ENCODE results near the gene CYB5B. TPM values are rescaled to one million over a fixed set of nuclear protein-coding genes. Genes with fewer than 3 reads are reported as not detected.

The CYB5B gene
- total and polyA plus RNA-seq, 2 experiments from 2014 or later, result 60.5 to 116 TPM

GRCh38 chr16:69467531-69468204, 43.2 kb downstream of the CYB5B start:
- Histone ChIP-seq H3K27me3 (no peaks in the 10 kb centered on the region), H3K4me1 (ENCODE audit: insufficient read depth) (peaks cover 15% of the 10 kb centered on the region), H3K27ac (no peak overlapping the region), H3K79me2 (no peaks in the 10 kb centered on the region), H3K9me2 (replicated peaks; ENCODE audit: insufficient read depth) (no peaks in the 10 kb centered on the region), H3K36me3 (replicated peaks; ENCODE audit: insufficient read depth, low read depth) (no peaks in the 10 kb centered on the region), H4K20me1 (ENCODE audit: insufficient read depth, poor library complexity, severe bottlenecking) (no peaks in the 10 kb centered on the region), H3K4me2 (no peak overlapping the region), H3K4me3 (no peak overlapping the region), H2AFZ (no peak overlapping the region), H3K9me3 (ENCODE audit: low read depth) (no peaks in the 10 kb centered on the region)
- TF ChIP-seq EZH2phosphoT487 (IDR thresholded peaks at IDR 0.05; ENCODE audit: low read depth, severe bottlenecking, unreplicated experiment) (no peak), CTCF (IDR thresholded peaks at IDR 0.05; ENCODE audit: poor library complexity) (no peak)
- DNase-seq (ENCODE audit: low spot score), result no peak
- 92% methylated on average over 8 of the region's 8 CpGs for WGBS (ENCODE audit: low lambda C conversion rate, missing lambda C conversion rate)

DNA sequence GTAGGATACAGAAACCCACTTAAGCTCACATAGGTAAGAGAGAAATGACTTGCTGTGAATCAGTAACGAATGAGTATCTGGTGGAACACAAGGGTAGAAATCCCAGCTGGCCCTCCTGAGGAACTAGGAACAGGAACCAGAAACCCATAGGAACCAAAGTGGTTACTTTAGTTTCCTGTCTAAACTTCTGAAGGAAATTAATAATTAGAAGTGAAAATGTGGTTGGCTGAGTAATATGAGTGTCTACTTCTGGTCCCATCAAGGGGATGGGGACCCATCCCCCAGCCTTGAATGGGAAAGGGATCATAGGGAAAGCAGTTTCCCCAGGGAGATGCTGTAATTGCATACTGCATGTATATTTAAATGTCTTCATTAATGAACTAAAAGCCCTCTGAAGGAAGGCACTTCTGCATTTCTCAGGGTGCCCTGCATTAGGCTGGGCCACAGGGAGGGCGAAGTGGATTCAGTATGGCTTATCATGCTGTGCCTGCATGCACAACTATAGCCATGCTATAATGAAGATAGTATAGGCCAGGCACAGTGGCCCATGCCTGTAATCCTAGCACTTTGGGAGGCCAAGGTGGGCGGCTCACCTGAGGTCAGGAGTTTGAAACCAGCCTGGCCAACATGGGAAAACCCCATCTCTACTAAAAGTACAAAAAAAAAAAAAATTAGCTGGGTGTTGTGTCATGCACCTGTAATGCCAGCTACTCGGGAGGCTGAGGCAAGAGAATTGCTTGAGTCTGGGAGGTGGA, 45.6 kb downstream of the CYB5B start:
- H4K20me1 ChIP-seq (ENCODE audit: insufficient read depth, poor library complexity, severe bottlenecking), result no peaks in the 10 kb centered on the region
- H3K9me2 ChIP-seq (replicated peaks; ENCODE audit: insufficient read depth), result no peaks in the 10 kb centered on the region
- H3K27me3 ChIP-seq, result no peaks in the 10 kb centered on the region
- no peak overlapping the region for H3K27ac ChIP-seq
- H3K9me3 ChIP-seq (ENCODE audit: low read depth), result no peaks in the 10 kb centered on the region
- no peaks in the 10 kb centered on the region for H3K79me2 ChIP-seq
- H3K36me3 ChIP-seq (replicated peaks; ENCODE audit: insufficient read depth, low read depth), result no peaks in the 10 kb centered on the region
- no peak overlapping the region for H3K4me2 ChIP-seq
- TF ChIP-seq EZH2phosphoT487 (IDR thresholded peaks at IDR 0.05; ENCODE audit: low read depth, severe bottlenecking, unreplicated experiment) (no peak), EZH2 (IDR thresholded peaks at IDR 0.05; ENCODE audit: borderline replicate concordance) (no peak), CTCF (IDR thresholded peaks at IDR 0.05; ENCODE audit: poor library complexity) (no peak)
- peaks cover 11% of the 10 kb centered on the region for H3K4me1 ChIP-seq (ENCODE audit: insufficient read depth)
- H3K4me3 ChIP-seq, result no peak overlapping the region
- no peak overlapping the region for H2AFZ ChIP-seq
- WGBS (ENCODE audit: low lambda C conversion rate, missing lambda C conversion rate), result 96% methylated on average over 4 of the region's 4 CpGs
- no peak for DNase-seq (ENCODE audit: low spot score)

DNA sequence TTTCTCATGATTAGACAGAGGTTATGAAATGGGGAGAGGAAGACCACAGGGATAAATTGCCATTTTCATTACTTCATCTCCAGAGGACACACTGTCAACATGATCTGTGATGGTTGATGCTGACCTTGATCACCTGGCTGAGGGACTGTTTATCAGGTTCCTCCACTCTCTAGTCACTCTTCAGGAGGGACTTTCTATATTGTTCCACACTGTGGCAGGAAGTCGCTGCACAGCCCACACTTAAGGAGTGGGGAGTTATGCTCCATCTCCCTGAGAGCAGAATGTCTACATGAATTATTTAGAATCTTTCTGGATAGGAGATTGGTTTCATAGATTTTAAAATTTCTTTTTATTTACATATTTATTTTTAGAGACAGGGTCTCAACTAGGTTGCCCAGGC, 46.7 kb downstream of the CYB5B start:
- no peak for TF ChIP-seq CTCF (IDR thresholded peaks at IDR 0.05; ENCODE audit: poor library complexity)
- TF ChIP-seq EZH2 (IDR thresholded peaks at IDR 0.05; ENCODE audit: borderline replicate concordance), result no peak
- TF ChIP-seq EZH2phosphoT487 (IDR thresholded peaks at IDR 0.05; ENCODE audit: low read depth, severe bottlenecking, unreplicated experiment), result no peak
- Histone ChIP-seq H3K27ac (no peak overlapping the region), H3K79me2 (no peaks in the 10 kb centered on the region), H3K4me1 (ENCODE audit: insufficient read depth) (peaks cover 2% of the 10 kb centered on the region), H3K27me3 (no peaks in the 10 kb centered on the region), H3K4me3 (no peak overlapping the region), H3K9me2 (replicated peaks; ENCODE audit: insufficient read depth) (no peaks in the 10 kb centered on the region), H3K9me3 (ENCODE audit: low read depth) (no peaks in the 10 kb centered on the region), H4K20me1 (ENCODE audit: insufficient read depth, poor library complexity, severe bottlenecking) (no peaks in the 10 kb centered on the region), H3K4me2 (no peak overlapping the region), H2AFZ (no peak overlapping the region), H3K36me3 (replicated peaks; ENCODE audit: insufficient read depth, low read depth) (no peaks in the 10 kb centered on the region)
- DNase-seq (ENCODE audit: low spot score), result no peak
- WGBS (ENCODE audit: low lambda C conversion rate, missing lambda C conversion rate), result 91% methylated on average over 1 of the region's 1 CpG
